A549 (cell line): Measurements from ENCODE around the gene DLG2. TPM values are rescaled to one million over a fixed set of nuclear protein-coding genes. Genes with fewer than 3 reads are reported as not detected.

Source experiments
- ATAC-seq, 2 experiments: fragments of 200-7000 bp in 1 of 2; fragments of >200 bp in 1 of 2; cut with Nextera tagmentation in 1 of 2; cut with Tn5 transposase in 1 of 2; 3 replicates each; pipeline versions ENCODE4 v1.8.0 to v1.9.1; 2018 to 2020; ENCODE audit warnings: mild to moderate bottlenecking in 1 of 2, moderate library complexity in 1 of 2
- CTCF ChIA-PET: fragments of 300-600 bp; sonication (Branson Sonifier 250); formaldehyde crosslinking; extraction: SDS; loops from one replicate; lab custom pipeline; 2021; ENCODE audit warnings: antibody characterized with exemption, inconsistent platforms; lab: Yijun Ruan, JAX
- POLR2A ChIA-PET: fragments of 350-600 bp; formaldehyde crosslinking; extraction: SDS; loops from one replicate; lab custom pipeline; 2021; ENCODE audit warnings: antibody characterized with exemption, inconsistent platforms; lab: Yijun Ruan, JAX
- DNase-seq, 2 experiments: peaks; one replicate each; pipeline versions ENCODE4 v3.0.0 to v3.0.0-alpha.2; 2011 to 2016; ENCODE audit warnings: low read depth in 1 of 2, low spot score in 1 of 2
- FAIRE-seq: peaks from 2 replicates; lab custom pipeline; 2011; peaks lifted over from hg19 to GRCh38; lab: Jason Lieb, UNC
- H3K27ac ChIP-seq, 2 experiments: fragments of >200 bp; sonication (Bioruptor Twin); formaldehyde crosslinking; 3 replicates each; pipeline ENCODE4 v1.5.1; 2016 to 2017
- H3K4me1 ChIP-seq: fragments of >200 bp; sonication (Bioruptor Twin); formaldehyde crosslinking; 3 replicates; pipeline ENCODE4 v1.6.1; 2016
- H3K4me2 ChIP-seq: fragments of >200 bp; sonication (Bioruptor Twin); formaldehyde crosslinking; 3 replicates; pipeline ENCODE4 v1.6.1; 2016
- H3K4me3 ChIP-seq: fragments of >200 bp; sonication (Bioruptor Twin); formaldehyde crosslinking; 3 replicates; pipeline ENCODE4 v1.5.1; 2016
- H3K9me3 ChIP-seq: fragments of >200 bp; sonication (Bioruptor Twin); formaldehyde crosslinking; 3 replicates; pipeline ENCODE4 v1.6.1; 2016
- ATOH8 ChIP-seq: fragments of 250-450 bp; sonication (Bioruptor Pico); IDR thresholded peaks from 2 replicates; pipeline ENCODE4 v1.5.0; 2020; ENCODE audit warnings: low read depth, mild to moderate bottlenecking, moderate library complexity
- CBX2 ChIP-seq: fragments of 200-600 bp; sonication (generic); IDR thresholded peaks from 2 replicates; pipeline ENCODE4 v1.6.1; 2016; ENCODE audit warnings: low read depth, mild to moderate bottlenecking, borderline replicate concordance
- CHD2 ChIP-seq: fragments of 150-350 bp; IDR thresholded peaks from 2 replicates; pipeline ENCODE4 v1.6.1; 2014; ENCODE audit warnings: low read length; ENCODE audit not compliant: partially characterized antibody
- EHF ChIP-seq: fragments of 250-450 bp; sonication (Bioruptor Pico); IDR thresholded peaks from 2 replicates; pipeline ENCODE4 v1.5.0; 2020; ENCODE audit warnings: mild to moderate bottlenecking
- EHMT2 ChIP-seq: fragments of 200-600 bp; sonication (generic); IDR thresholded peaks from 2 replicates; pipeline ENCODE4 v1.6.1; 2016; ENCODE audit warnings: antibody characterized with exemption, low read depth, mild to moderate bottlenecking, moderate library complexity
- ELK1 ChIP-seq: fragments of 150-350 bp; IDR thresholded peaks from 2 replicates; pipeline ENCODE4 v1.6.1; 2014; ENCODE audit warnings: low read depth, mild to moderate bottlenecking, low read length
- ESRRA ChIP-seq: fragments of 150-350 bp; IDR thresholded peaks from 2 replicates; pipeline ENCODE4 v1.6.1; 2014; ENCODE audit warnings: mild to moderate bottlenecking, low read length, borderline replicate concordance
- GATA3 ChIP-seq: IDR thresholded peaks from 2 replicates; pipeline ENCODE4 v1.6.1; 2012; ENCODE audit warnings: borderline replicate concordance
- HOXA7 ChIP-seq: fragments of 250-450 bp; sonication (Bioruptor Pico); IDR thresholded peaks from 2 replicates; pipeline ENCODE4 v1.5.0; 2020; ENCODE audit warnings: mild to moderate bottlenecking, moderate library complexity
- HOXB13 ChIP-seq: fragments of 250-450 bp; sonication (Bioruptor Pico); IDR thresholded peaks from 2 replicates; pipeline ENCODE4 v1.5.0; 2020; ENCODE audit warnings: low read depth, mild to moderate bottlenecking, moderate library complexity
- HOXB5 ChIP-seq: fragments of 250-450 bp; sonication (Bioruptor Pico); IDR thresholded peaks from 2 replicates; pipeline ENCODE4 v1.5.0; 2020; ENCODE audit warnings: mild to moderate bottlenecking, moderate library complexity
- JUNB ChIP-seq: fragments of >200 bp; sonication (Bioruptor Twin); formaldehyde crosslinking; IDR thresholded peaks from 2 replicates; pipeline ENCODE4 v1.6.1; 2016
- KDM1A ChIP-seq: fragments of 200-600 bp; sonication (generic); IDR thresholded peaks from 2 replicates; pipeline ENCODE4 v1.6.1; 2016; ENCODE audit warnings: low read depth, mild to moderate bottlenecking
- MAFK ChIP-seq: fragments of 450-650 bp; IDR thresholded peaks from 2 replicates; pipeline ENCODE4 v1.6.1; 2014; ENCODE audit not compliant: partially characterized antibody
- NPAS2 ChIP-seq: fragments of 250-450 bp; sonication (Bioruptor Pico); IDR thresholded peaks from 2 replicates; pipeline ENCODE4 v1.8.0; 2022; ENCODE audit warnings: mild to moderate bottlenecking, moderate library complexity, borderline replicate concordance
- NR3C1 ChIP-seq: fragments of >200 bp; sonication (Bioruptor Twin); formaldehyde crosslinking; IDR thresholded peaks from 3 replicates; pipeline ENCODE4 v1.6.1; 2017
- POLR2AphosphoS2 ChIP-seq: conservative IDR thresholded peaks from 2 replicates; pipeline ENCODE4 v1.6.1; 2012; ENCODE audit warnings: low read length, improper control_type of control experiment, inconsistent platforms
- SMC3 ChIP-seq: fragments of >200 bp; sonication (Bioruptor Twin); formaldehyde crosslinking; IDR thresholded peaks from 3 replicates; pipeline ENCODE4 v1.6.1; 2018; ENCODE audit warnings: inconsistent platforms
- SREBF2 ChIP-seq: fragments of 450-650 bp; IDR thresholded peaks from 2 replicates; pipeline ENCODE4 v1.6.1; 2014; ENCODE audit warnings: mild to moderate bottlenecking, moderate library complexity
- TP53 ChIP-seq: fragments of 250-450 bp; sonication (Bioruptor Pico); IDR thresholded peaks from 2 replicates; pipeline ENCODE4 v1.5.0; 2021; ENCODE audit warnings: mild to moderate bottlenecking, moderate library complexity
- USF2 ChIP-seq: fragments of 450-650 bp; IDR thresholded peaks from 2 replicates; pipeline ENCODE4 v1.6.1; 2014; ENCODE audit warnings: antibody characterized with exemption
- ZC3H11A ChIP-seq: fragments of 450-650 bp; IDR thresholded peaks from 2 replicates; pipeline ENCODE4 v1.6.1; 2014; ENCODE audit warnings: antibody characterized with exemption, mild to moderate bottlenecking
- ZFP36 ChIP-seq: fragments of 450-650 bp; IDR thresholded peaks from 2 replicates; pipeline ENCODE4 v1.6.1; 2014; ENCODE audit warnings: borderline replicate concordance; ENCODE audit not compliant: partially characterized antibody
- ZNF302 ChIP-seq: fragments of 250-450 bp; sonication (Bioruptor Pico); IDR thresholded peaks from 2 replicates; pipeline ENCODE4 v1.9.0; 2021; ENCODE audit warnings: inconsistent platforms, mild to moderate bottlenecking, moderate library complexity
- ZSCAN20 ChIP-seq: fragments of 250-450 bp; sonication (Bioruptor Pico); IDR thresholded peaks from 2 replicates; pipeline ENCODE4 v1.8.0; 2022; ENCODE audit warnings: mild to moderate bottlenecking, moderate library complexity
- WGBS: methylation state at CpG from one replicate; pipeline ENCODE4 v1.1.6; 2017; ENCODE audit errors: missing lambda C conversion rate; 5-methylcytosine and 5-hydroxymethylcytosine counted together
- polyA plus RNA-seq, 4 experiments: library from polyadenylated mRNA; depleted of rRNA in 3 of 4; stranded (reverse); fragments of >200 nt; fragmentation: RNase III in 1 of 4; extraction: RNeasy Plus Mini Kit Qiagen cat#74134 plus additional on column Dnase treatment in 1 of 4; gene quantifications; 2 replicates in 3 of 4; 3 replicates in 1 of 4; pipeline ENCODE4 v1.2.3, GENCODE V29; 2011 to 2017
- TF ChIP-seq, protein P1 (sequence below): fragments of >200 bp; sonication (Bioruptor Twin); formaldehyde crosslinking; IDR thresholded peaks from 2 replicates; pipeline ENCODE4 v1.6.1; 2016
- TF ChIP-seq, protein P2 (sequence below): fragments of >200 bp; sonication (Bioruptor Twin); formaldehyde crosslinking; IDR thresholded peaks from 3 replicates; pipeline ENCODE4 v1.5.1; 2016

Gene DLG2
- polyA plus RNA-seq, 2 of the 4 experiments (the other 2 are of a cell fraction), result 0.26 to 0.79 TPM

DNA sequence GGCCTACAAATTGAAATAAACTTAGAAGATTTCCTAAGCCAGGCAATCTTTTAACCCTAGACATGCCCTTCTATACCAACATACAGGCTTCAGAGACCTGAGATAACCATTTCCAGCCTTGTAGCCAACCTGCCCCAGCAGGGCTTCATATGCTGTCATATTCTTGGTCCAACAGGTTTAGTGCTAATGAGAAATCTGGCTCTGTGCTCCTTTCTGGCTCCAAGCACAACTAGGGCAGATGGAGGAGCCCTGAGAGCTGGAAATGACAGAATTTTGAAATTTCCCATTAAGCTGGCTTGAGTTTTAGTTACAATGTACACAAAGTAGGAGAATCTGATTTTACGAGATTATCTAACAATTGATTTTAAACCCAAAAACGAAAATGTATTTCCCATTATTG, 2018.0 kb downstream of the DLG2 start (continued):
- no peak for TF ChIP-seq NPAS2 (CRISPR knock-in tag)
- TF ChIP-seq CBX2, result no peak
- TF ChIP-seq SREBF2, result no peak
- no peak for TF ChIP-seq KDM1A

DNA sequence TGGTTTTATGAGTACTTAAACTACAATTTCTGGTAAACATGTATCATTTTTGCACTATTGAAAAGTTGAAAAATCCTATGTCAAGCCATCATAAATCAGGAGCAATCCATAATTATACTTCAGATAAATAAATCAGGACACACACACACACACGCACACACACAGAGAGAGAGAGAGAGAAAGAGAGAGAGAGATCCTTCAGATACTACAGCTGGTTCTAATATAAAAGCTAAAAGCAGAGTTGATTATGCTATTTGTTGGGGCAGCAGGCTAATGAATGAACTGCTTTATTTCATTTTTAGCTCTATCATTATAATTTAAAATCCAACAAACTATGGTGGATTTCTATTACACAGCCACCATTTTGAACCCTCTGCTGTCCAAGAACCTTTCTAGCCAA, 2018.6 kb downstream of the DLG2 start:
- Histone ChIP-seq H3K4me2 (no peak overlapping the region), H3K4me3 (no peak overlapping the region), H3K4me1 (no peaks in the 10 kb centered on the region), H3K27ac (no peak overlapping the region), H3K9me3 (no peaks in the 10 kb centered on the region)
- FAIRE-seq, result no peak
- DNase-seq, result no peak
- WGBS, result 61% methylated on average over 1 of the region's 1 CpG
- ChIA-PET POLR2A (no interaction called here), CTCF (no interaction called here)
- no peak for ATAC-seq
- no peak for TF ChIP-seq MAFK
- no peak for TF ChIP-seq EHF (CRISPR knock-in tag)
- TF ChIP-seq JUNB, result no peak
- TF ChIP-seq GATA3, result no peak
- TF ChIP-seq HOXA7, result no peak
- no peak for TF ChIP-seq ZSCAN20 (CRISPR knock-in tag)
- no peak for TF ChIP-seq ESRRA
- no peak for TF ChIP-seq HOXB5 (CRISPR knock-in tag)
- TF ChIP-seq NR3C1, result no peak
- no peak for TF ChIP-seq ELK1
- TF ChIP-seq SREBF2, result no peak
- no peak for TF ChIP-seq POLR2AphosphoS2
- TF ChIP-seq CBX2, result no peak
- TF ChIP-seq TP53 (CRISPR knock-in tag), result no peak
- no peak for TF ChIP-seq SMC3
- TF ChIP-seq ZNF302 (CRISPR knock-in tag), result no peak

GRCh38 chr11:83601914-83602527, 2025.1 kb downstream of the DLG2 start:
- POLR2A ChIA-PET, result no interaction called here
- no peaks in the 10 kb centered on the region for H3K4me1 ChIP-seq
- FAIRE-seq (no peak), ATAC-seq (no peak), DNase-seq (no peak)
- CTCF ChIA-PET, result interaction anchor here (1.3 kb wide), 1 partner anchor 214 kb away, joined by 3 read pairs; no protein-coding TSS in a partner anchor
- no peak overlapping the region for H3K4me2 ChIP-seq
- no peak overlapping the region for H3K27ac ChIP-seq
- no peaks in the 10 kb centered on the region for H3K9me3 ChIP-seq
- TF ChIP-seq HOXA7, result no peak
- TF ChIP-seq MAFK, result no peak
- TF ChIP-seq, protein P1, sequence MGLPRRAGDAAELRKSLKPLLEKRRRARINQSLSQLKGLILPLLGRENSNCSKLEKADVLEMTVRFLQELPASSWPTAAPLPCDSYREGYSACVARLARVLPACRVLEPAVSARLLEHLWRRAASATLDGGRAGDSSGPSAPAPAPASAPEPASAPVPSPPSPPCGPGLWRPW, result no peak
- 33% methylated on average over 5 of the region's 5 CpGs for WGBS
- no peak overlapping the region for H3K4me3 ChIP-seq

DNA sequence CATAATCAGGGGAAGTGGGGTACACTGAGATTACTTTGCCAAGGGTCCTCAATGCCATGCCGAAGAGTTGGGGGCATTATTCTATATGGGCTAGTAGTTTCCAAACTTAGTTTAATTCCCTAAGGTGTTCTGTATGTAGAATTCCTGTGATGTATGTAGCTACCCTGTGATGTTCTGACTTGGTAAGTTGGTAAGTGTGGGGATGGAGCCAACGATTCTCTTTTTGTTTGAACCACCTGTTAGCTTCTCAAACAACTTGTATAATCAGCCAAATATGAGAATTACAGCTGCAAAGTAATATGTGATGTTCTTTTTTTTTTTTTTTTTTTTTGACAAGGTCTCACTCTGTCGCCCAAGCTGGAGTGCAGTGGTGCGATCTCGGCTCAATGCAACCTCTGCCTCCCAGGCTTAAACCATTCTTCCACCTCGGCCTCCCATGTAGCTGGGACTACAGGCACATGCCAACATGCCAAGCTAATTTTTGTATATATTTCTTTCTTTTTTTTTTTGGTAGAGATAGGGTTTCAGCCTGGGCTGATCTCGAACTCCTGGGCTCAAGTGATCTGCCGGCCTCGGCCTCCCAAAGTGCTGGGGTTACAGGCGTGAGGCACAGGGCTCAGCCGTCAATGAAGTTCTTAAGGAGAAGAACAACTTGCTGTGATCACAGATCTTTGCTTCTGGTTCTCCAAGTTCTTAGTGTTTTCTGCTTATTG, 2025.8 kb downstream of the DLG2 start:
- POLR2A ChIA-PET, result no interaction called here
- DNase-seq (no peak), FAIRE-seq (no peak), ATAC-seq (no peak)
- Histone ChIP-seq H3K9me3 (no peaks in the 10 kb centered on the region), H3K27ac (no peak overlapping the region), H3K4me1 (no peaks in the 10 kb centered on the region), H3K4me3 (no peak overlapping the region), H3K4me2 (no peak overlapping the region)
- 38% methylated on average over 11 of the region's 11 CpGs for WGBS
- CTCF ChIA-PET, result interaction anchor here (1.3 kb wide), 1 partner anchor 215 kb away, joined by 3 read pairs; no protein-coding TSS in a partner anchor
- TF ChIP-seq ZFP36, result no peak
- no peak for TF ChIP-seq ZNF302 (CRISPR knock-in tag)
- no peak for TF ChIP-seq HOXB13 (CRISPR knock-in tag)
- TF ChIP-seq MAFK, result no peak
- no peak for TF ChIP-seq ZSCAN20 (CRISPR knock-in tag)
- no peak for TF ChIP-seq CHD2
- TF ChIP-seq USF2, result no peak
- TF ChIP-seq ZC3H11A, result no peak
- no peak for TF ChIP-seq NPAS2 (CRISPR knock-in tag)
- no peak for TF ChIP-seq ATOH8 (CRISPR knock-in tag)
- TF ChIP-seq, protein P2, sequence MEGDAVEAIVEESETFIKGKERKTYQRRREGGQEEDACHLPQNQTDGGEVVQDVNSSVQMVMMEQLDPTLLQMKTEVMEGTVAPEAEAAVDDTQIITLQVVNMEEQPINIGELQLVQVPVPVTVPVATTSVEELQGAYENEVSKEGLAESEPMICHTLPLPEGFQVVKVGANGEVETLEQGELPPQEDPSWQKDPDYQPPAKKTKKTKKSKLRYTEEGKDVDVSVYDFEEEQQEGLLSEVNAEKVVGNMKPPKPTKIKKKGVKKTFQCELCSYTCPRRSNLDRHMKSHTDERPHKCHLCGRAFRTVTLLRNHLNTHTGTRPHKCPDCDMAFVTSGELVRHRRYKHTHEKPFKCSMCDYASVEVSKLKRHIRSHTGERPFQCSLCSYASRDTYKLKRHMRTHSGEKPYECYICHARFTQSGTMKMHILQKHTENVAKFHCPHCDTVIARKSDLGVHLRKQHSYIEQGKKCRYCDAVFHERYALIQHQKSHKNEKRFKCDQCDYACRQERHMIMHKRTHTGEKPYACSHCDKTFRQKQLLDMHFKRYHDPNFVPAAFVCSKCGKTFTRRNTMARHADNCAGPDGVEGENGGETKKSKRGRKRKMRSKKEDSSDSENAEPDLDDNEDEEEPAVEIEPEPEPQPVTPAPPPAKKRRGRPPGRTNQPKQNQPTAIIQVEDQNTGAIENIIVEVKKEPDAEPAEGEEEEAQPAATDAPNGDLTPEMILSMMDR, result no peak
- no peak for TF ChIP-seq EHMT2
